GM12875 (cell line): ENCODE results near the gene FBXW12.

Experiments used
- H3K4me3 ChIP-seq: one replicate; pipeline ENCODE4 v1.5.1; 2011; ENCODE audit warnings: low read depth, low read length, control low read depth
- CTCF ChIP-seq: IDR thresholded peaks from 2 replicates; pipeline ENCODE4 v1.5.1; 2011; ENCODE audit warnings: low read depth, mild to moderate bottlenecking, control low read depth, inconsistent platforms, low read length, moderate library complexity, borderline replicate concordance; ENCODE audit not compliant: insufficient read depth

Gene FBXW12

GRCh38 chr3:48423883-48424695, 52.1 kb downstream of the FBXW12 start:
- TF ChIP-seq CTCF = no peak
- no peak overlapping the region for H3K4me3 ChIP-seq

GRCh38 chr3:48425281-48425812, 53.3 kb downstream of the FBXW12 start:
- TF ChIP-seq CTCF = no peak
- H3K4me3 ChIP-seq = no peak overlapping the region

- TF ChIP-seq CTCF = no peak
- H3K4me3 ChIP-seq = no peak overlapping the region
Observed at GRCh38 chr3:48426401-48426909, 54.4 kb downstream of the FBXW12 start.

- H3K4me3 ChIP-seq = no peak overlapping the region
- no peak for TF ChIP-seq CTCF
Observed at GRCh38 chr3:48426944-48427629, 55.1 kb downstream of the FBXW12 start.

GRCh38 chr3:48427630-48427962, 55.6 kb downstream of the FBXW12 start:
- H3K4me3 ChIP-seq = no peak overlapping the region
- no peak for TF ChIP-seq CTCF

GRCh38 chr3:48428088-48428571, 56.1 kb downstream of the FBXW12 start:
- no peak overlapping the region for H3K4me3 ChIP-seq
- TF ChIP-seq CTCF = no peak
